Measurements from ENCODE around the gene FOXC2.
A peak's percentile ranks its signal among the peaks of the same experiment; 100 is the strongest.

DNA sequence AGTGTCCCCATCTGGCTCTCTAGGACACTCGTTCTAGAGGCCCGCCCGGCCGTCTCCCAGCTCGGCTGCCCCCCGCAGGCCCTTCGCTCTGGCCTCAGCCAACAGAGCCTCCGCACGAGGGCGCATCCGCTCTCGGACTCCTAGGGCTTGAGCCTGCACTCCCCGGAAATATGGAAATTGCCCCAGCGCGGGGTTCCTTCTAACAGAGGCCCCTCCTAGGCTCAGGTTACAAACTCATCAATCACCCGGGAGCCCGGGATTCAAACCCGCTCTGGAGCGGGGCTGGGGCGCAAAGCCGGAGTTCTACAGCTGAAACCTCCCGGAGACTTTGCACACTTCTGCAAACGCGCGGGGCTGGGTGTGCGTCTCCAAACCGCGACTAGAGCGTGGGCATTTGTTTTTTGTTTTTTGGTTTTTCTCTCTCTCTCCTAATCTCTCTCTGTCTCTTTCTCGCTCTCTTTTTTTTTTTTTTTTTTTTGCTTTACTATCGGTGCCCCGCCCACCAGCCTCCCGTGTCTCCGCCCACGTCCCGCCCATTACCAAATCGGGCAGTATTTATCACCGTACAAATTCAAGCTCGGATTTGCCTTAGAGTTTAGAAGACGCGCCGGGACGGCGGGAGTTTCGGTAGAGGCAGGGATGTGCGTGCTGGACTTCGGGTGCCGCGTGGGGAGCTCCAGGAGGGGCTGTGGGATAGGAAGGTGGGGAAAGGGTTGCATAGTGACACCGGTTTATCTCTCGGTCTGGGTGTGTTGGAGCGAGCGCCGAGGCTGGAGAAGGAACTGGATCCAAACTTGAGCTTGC lies 9.3 kb downstream of the FOXC2 start:
- TF ChIP-seq, protein P1, sequence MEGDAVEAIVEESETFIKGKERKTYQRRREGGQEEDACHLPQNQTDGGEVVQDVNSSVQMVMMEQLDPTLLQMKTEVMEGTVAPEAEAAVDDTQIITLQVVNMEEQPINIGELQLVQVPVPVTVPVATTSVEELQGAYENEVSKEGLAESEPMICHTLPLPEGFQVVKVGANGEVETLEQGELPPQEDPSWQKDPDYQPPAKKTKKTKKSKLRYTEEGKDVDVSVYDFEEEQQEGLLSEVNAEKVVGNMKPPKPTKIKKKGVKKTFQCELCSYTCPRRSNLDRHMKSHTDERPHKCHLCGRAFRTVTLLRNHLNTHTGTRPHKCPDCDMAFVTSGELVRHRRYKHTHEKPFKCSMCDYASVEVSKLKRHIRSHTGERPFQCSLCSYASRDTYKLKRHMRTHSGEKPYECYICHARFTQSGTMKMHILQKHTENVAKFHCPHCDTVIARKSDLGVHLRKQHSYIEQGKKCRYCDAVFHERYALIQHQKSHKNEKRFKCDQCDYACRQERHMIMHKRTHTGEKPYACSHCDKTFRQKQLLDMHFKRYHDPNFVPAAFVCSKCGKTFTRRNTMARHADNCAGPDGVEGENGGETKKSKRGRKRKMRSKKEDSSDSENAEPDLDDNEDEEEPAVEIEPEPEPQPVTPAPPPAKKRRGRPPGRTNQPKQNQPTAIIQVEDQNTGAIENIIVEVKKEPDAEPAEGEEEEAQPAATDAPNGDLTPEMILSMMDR (IDR thresholded peaks at IDR 0.05): peak in 1 of 2 donors; percentile 40
- TF ChIP-seq POLR2A (IDR thresholded peaks at IDR 0.05): no peak

Measured in suprapubic skin (tissue), 3 donors.